ENCODE data around the gene PRKCQ.

- no peak for TF ChIP-seq CTCF (IDR thresholded peaks at IDR 0.05; ENCODE audit: insufficient read depth, low read length, poor library complexity, severe bottlenecking)
- no peak for TF ChIP-seq EZH2phosphoT487 (conservative IDR thresholded peaks at IDR 0.05; ENCODE audit: low read length)
Observed at GRCh38 chr10:6598679-6599078, 18.6 kb upstream of the PRKCQ start.
